ENCODE results near the gene ELAVL2.

- TF ChIP-seq CTCF (conservative IDR thresholded peaks at IDR 0.05) = no peak
- TF ChIP-seq ZFX (IDR thresholded peaks at IDR 0.05) = no peak
Measured at GRCh38 chr9:23736293-23736692, 89.7 kb downstream of the ELAVL2 start.
